Natural killer cell (primary cell): ENCODE measurements around the gene ZNF787. TPM values are rescaled to one million over a fixed set of nuclear protein-coding genes. Genes with fewer than 3 reads are reported as not detected.

Experiments used
- ATAC-seq, 3 donors: fragments of 150-1000 bp in 2 of 3; fragments of 200-7000 bp in 1 of 3; cut with Tn5 transposase; 1 replicate in 1 of 3; 2 replicates in 2 of 3; pipeline ENCODE4 v1.10.0; 2021; ENCODE audit warnings: mild to moderate bottlenecking in 2 of 3, moderate library complexity in 2 of 3
- DNase-seq, 2 donors: peaks; one replicate each; pipeline versions ENCODE4 v3.0.0 to v3.0.0-alpha.2; 2013 to 2021; ENCODE audit warnings: mixed read lengths in 1 of 2
- H3K27ac ChIP-seq: one replicate; pipeline ENCODE4 v1.5.1; 2013; ENCODE audit warnings: mild to moderate bottlenecking, low read length
- H3K27me3 ChIP-seq: one replicate; pipeline ENCODE4 v1.6.1; 2013; ENCODE audit warnings: low read length; ENCODE audit not compliant: control insufficient read depth, insufficient read depth
- H3K36me3 ChIP-seq: one replicate; pipeline ENCODE4 v1.6.1; 2013; ENCODE audit warnings: low read length; ENCODE audit not compliant: control insufficient read depth, insufficient read depth
- H3K4me1 ChIP-seq: one replicate; pipeline ENCODE4 v1.6.1; 2013; ENCODE audit warnings: low read length; ENCODE audit not compliant: control insufficient read depth, insufficient read depth
- H3K4me3 ChIP-seq: one replicate; pipeline ENCODE4 v1.5.1; 2013; ENCODE audit warnings: low read length
- H3K9me3 ChIP-seq: one replicate; pipeline ENCODE4 v1.6.1; 2013; ENCODE audit warnings: low read length; ENCODE audit not compliant: control insufficient read depth, insufficient read depth
- H3K27ac Mint-ChIP-seq, 2 donors: one replicate each; pipeline ENCODE4 v1.8.0; 2022; ENCODE audit warnings: mild to moderate bottlenecking in 2 of 2, mixed read lengths in 2 of 2, moderate library complexity in 1 of 2
- H3K27me3 Mint-ChIP-seq, 2 donors: one replicate each; pipeline ENCODE4 v1.8.0; 2022; ENCODE audit warnings: low read depth in 2 of 2, mixed read lengths in 2 of 2
- H3K36me3 Mint-ChIP-seq: one replicate; pipeline ENCODE4 v1.8.0; 2022; ENCODE audit warnings: mixed read lengths
- H3K4me1 Mint-ChIP-seq, 2 donors: one replicate each; pipeline ENCODE4 v1.8.0; 2022; ENCODE audit warnings: mixed read lengths in 2 of 2
- H3K4me3 Mint-ChIP-seq: one replicate; pipeline ENCODE4 v1.8.0; 2022; ENCODE audit warnings: mild to moderate bottlenecking, moderate library complexity, mixed read lengths
- H3K9me3 Mint-ChIP-seq, 2 donors: one replicate each; pipeline ENCODE4 v1.8.0; 2022; ENCODE audit warnings: mixed read lengths in 2 of 2
- CTCF ChIP-seq: fragments of 200-600 bp; IDR thresholded peaks from one replicate; pipeline ENCODE4 v1.8.0; 2022; ENCODE audit warnings: antibody characterized with exemption
- WGBS: methylation state at CpG from one replicate; pipeline ENCODE4 v1.1.7; 2013; ENCODE audit warnings: missing lambda C conversion rate; ENCODE audit not compliant: insufficient coverage; 5-methylcytosine and 5-hydroxymethylcytosine counted together
- intact Hi-C: fragments of 100-400 bp; cut with micrococcal nuclease; formaldehyde crosslinking; loops from one replicate; pipeline ENCODE4 v1.14.2; 2022
- total RNA-seq, 4 donors: library from RNA; stranded (reverse); fragments of 120-200 nt in 1 of 4; gene quantifications; one replicate each; pipeline versions ENCODE4 v1.2.3 to v1.2.4, GENCODE V29; 2013 to 2022

The ZNF787 gene
- total RNA-seq, 3 donors from 2014 or later (not counting 1 experiment from before 2014, with no cell fraction given) = 23.9 to 42.0 (median 36.9) TPM

GRCh38 chr19:56088497-56089215, 32.4 kb downstream of the ZNF787 start:
- intact Hi-C loops = no loop called here
- WGBS = 98% methylated on average over 66 of the region's 66 CpGs
- no peak for TF ChIP-seq CTCF
- H3K9me3 ChIP-seq = no peaks in the 10 kb centered on the region
- H3K27me3 Mint-ChIP-seq = no peaks in the 10 kb centered on the region
- H3K4me3 ChIP-seq = no peak overlapping the region
- H3K27ac ChIP-seq = no peak overlapping the region
- H3K4me3 Mint-ChIP-seq = no peak overlapping the region
- ATAC-seq (no peak), DNase-seq (no peak)
- peaks cover 11% of the 10 kb centered on the region for H3K36me3 ChIP-seq
- no peaks in the 10 kb centered on the region for H3K27me3 ChIP-seq
- no peak overlapping the region for H3K27ac Mint-ChIP-seq
- peaks cover 8 to 30% of the 10 kb centered on the region in 2 donors for H3K4me1 Mint-ChIP-seq
- no peaks in the 10 kb centered on the region for H3K36me3 Mint-ChIP-seq
- no peaks in the 10 kb centered on the region for H3K4me1 ChIP-seq
- no peaks in the 10 kb centered on the region for H3K9me3 Mint-ChIP-seq

GRCh38 chr19:56087647-56088496, 33.2 kb downstream of the ZNF787 start:
- H3K4me3 ChIP-seq = no peak overlapping the region
- TF ChIP-seq CTCF = no peak
- H3K27me3 ChIP-seq = no peaks in the 10 kb centered on the region
- ATAC-seq (no peak), DNase-seq (no peak)
- no peaks in the 10 kb centered on the region for H3K36me3 Mint-ChIP-seq
- H3K27ac Mint-ChIP-seq = no peak overlapping the region
- no peaks in the 10 kb centered on the region for H3K27me3 Mint-ChIP-seq
- no peaks in the 10 kb centered on the region for H3K4me1 ChIP-seq
- intact Hi-C loops = no loop called here
- no peaks in the 10 kb centered on the region for H3K9me3 ChIP-seq
- H3K27ac ChIP-seq = no peak overlapping the region
- no peaks in the 10 kb centered on the region for H3K9me3 Mint-ChIP-seq
- no peak overlapping the region for H3K4me3 Mint-ChIP-seq
- WGBS = 96% methylated on average over 102 of the region's 104 CpGs
- H3K36me3 ChIP-seq = peaks cover 11% of the 10 kb centered on the region
- peaks cover 8 to 24% of the 10 kb centered on the region in 2 donors for H3K4me1 Mint-ChIP-seq

GRCh38 chr19:56086671-56087430, 34.2 kb downstream of the ZNF787 start:
- DNase-seq = no peak
- WGBS = 92% methylated on average over 49 of the region's 49 CpGs
- Histone ChIP-seq H3K9me3 (no peaks in the 10 kb centered on the region), H3K36me3 (peaks cover 11% of the 10 kb centered on the region), H3K27me3 (no peaks in the 10 kb centered on the region), H3K4me3 (no peak overlapping the region), H3K4me1 (no peaks in the 10 kb centered on the region), H3K27ac (no peak overlapping the region)
- H3K4me3 Mint-ChIP-seq = no peak overlapping the region
- H3K36me3 Mint-ChIP-seq = no peaks in the 10 kb centered on the region
- H3K27ac Mint-ChIP-seq = no peak overlapping the region
- H3K9me3 Mint-ChIP-seq = no peaks in the 10 kb centered on the region
- intact Hi-C loops = no loop called here
- H3K4me1 Mint-ChIP-seq = peaks cover 8 to 18% of the 10 kb centered on the region in 2 donors
- no peak for ATAC-seq
- H3K27me3 Mint-ChIP-seq = no peaks in the 10 kb centered on the region
- no peak for TF ChIP-seq CTCF
